Measurements from ENCODE around the gene SIGLEC6. TPM values are rescaled to one million over a fixed set of nuclear protein-coding genes. Genes with fewer than 3 reads are reported as not detected.

The SIGLEC6 gene
- total RNA-seq, 2 experiments from 2014 or later: 0.15 to 0.48 TPM

DNA sequence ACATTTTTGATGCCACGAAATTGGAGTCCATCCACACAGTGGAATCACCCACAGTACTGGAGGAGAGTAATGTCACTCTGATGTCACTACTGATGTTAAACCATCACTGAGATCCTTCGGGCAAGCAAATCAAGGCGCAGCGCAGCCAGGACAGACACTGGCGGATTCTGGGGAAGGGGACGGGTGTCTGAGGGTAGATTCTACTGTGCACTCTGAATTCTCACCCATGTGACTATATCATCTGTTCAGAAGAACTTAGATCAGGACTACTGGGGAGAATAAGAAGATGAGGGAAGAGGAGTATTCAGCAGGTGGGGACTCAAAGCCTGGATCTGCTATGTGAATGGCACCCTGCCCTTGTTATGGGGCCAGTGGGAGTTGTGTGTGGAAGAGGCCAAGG, 12.6 kb upstream of the SIGLEC6 start:
- no peaks in the 10 kb centered on the region for H3K9me3 Mint-ChIP-seq
- CTCF ChIA-PET: no interaction called here

DNA sequence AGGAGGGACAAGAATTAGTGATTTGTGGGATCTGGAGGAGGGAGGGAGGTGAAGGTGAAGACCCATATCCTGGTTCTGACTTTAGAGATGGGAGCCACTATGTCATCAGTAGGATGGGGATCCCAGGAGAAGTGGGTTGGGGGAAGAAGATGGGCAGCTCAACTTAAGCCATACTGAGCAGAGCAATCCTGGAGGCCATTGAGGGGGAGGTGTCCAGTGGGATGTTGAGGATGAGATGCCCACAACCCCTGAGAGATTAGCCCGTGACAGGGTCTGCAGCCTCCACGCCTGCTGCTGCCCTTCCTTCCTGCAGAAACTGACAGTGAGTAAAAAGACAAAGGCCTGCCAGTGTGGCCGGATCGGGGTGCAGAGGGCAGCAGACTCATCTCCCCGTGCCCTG, 11.2 kb upstream of the SIGLEC6 start:
- Mint-ChIP-seq H3K36me3 (ENCODE audit: low read depth) (no peaks in the 10 kb centered on the region), H3K27ac (no peak overlapping the region), H3K9me3 (no peaks in the 10 kb centered on the region), H3K4me1 (peaks cover 21% of the 10 kb centered on the region), H3K4me3 (no peak overlapping the region), H3K27me3 (peaks cover 35% of the 10 kb centered on the region)
- ChIA-PET POLR2A (no interaction called here), CTCF (no interaction called here)
- DNase-seq: no peak

More for the DNA sequence above, 12.6 kb upstream of the SIGLEC6 start:
- Mint-ChIP-seq H3K36me3 (ENCODE audit: low read depth) (no peaks in the 10 kb centered on the region), H3K4me3 (no peak overlapping the region), H3K4me1 (peaks cover 32% of the 10 kb centered on the region), H3K27me3 (peaks cover 32% of the 10 kb centered on the region), H3K27ac (no peak overlapping the region)
- DNase-seq: no peak
- POLR2A ChIA-PET: no interaction called here

- ChIA-PET CTCF (no interaction called here), POLR2A (no interaction called here)
- no peak for DNase-seq
Measured at GRCh38 chr19:51541458-51542357, 10.2 kb upstream of the SIGLEC6 start.

DNA sequence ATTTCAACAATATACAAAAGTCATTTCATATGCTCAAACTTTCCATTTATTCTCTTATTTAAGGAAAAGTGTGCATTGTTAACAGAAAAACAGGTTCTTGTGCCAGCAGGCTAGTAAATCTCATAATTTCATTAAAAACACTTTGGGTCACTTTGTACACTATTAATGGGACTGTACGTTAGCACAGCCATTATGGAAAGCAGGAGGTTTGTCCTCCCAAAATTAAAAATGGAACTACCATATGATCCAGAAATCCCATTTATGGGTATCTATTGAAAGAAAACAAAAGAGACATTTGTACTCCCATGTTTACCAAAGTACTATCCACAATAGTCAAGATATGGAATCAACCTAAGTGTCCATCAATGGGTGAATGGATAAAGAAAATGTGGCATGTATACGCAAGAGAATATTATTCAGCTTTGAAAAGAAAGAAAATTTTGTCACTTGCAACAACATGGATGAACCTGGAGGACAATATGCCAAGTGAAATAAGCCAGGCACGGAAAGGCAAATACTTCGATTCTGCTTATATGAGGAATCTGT, 8.4 kb upstream of the SIGLEC6 start:
- Mint-ChIP-seq H3K9me3 (no peaks in the 10 kb centered on the region), H3K27ac (no peak overlapping the region), H3K4me1 (no peaks in the 10 kb centered on the region), H3K4me3 (no peak overlapping the region), H3K36me3 (ENCODE audit: low read depth) (no peaks in the 10 kb centered on the region), H3K27me3 (peaks cover 53% of the 10 kb centered on the region)
- no peak for DNase-seq
- ChIA-PET POLR2A (interaction anchor here (0.9 kb wide), 1 partner anchor 66 kb away, joined by 3 read pairs; no protein-coding TSS in a partner anchor), CTCF (no interaction called here)

More at GRCh38 chr19:51541458-51542357, 10.2 kb upstream of the SIGLEC6 start:
- Mint-ChIP-seq H3K9me3 (no peaks in the 10 kb centered on the region), H3K27ac (no peak overlapping the region), H3K36me3 (ENCODE audit: low read depth) (no peaks in the 10 kb centered on the region), H3K4me3 (no peak overlapping the region), H3K27me3 (peaks cover 38% of the 10 kb centered on the region), H3K4me1 (peaks cover 11% of the 10 kb centered on the region)

GRCh38 chr19:51535535-51535934, 4.1 kb upstream of the SIGLEC6 start:
- Mint-ChIP-seq H3K4me1 (peaks cover 8% of the 10 kb centered on the region), H3K27ac (no peak overlapping the region), H3K9me3 (no peaks in the 10 kb centered on the region), H3K4me3 (no peak overlapping the region), H3K36me3 (ENCODE audit: low read depth) (no peaks in the 10 kb centered on the region), H3K27me3 (peaks cover 62% of the 10 kb centered on the region)
- DNase-seq: no peak
- CTCF ChIA-PET: no interaction called here
- POLR2A ChIA-PET: no interaction called here

GRCh38 chr19:51530616-51531015, 854 bp downstream of the SIGLEC6 start:
- Mint-ChIP-seq H3K36me3 (ENCODE audit: low read depth) (no peaks in the 10 kb centered on the region), H3K27me3 (peaks cover 57% of the 10 kb centered on the region), H3K4me1 (peaks cover 8% of the 10 kb centered on the region), H3K9me3 (no peaks in the 10 kb centered on the region), H3K27ac (no peak overlapping the region), H3K4me3 (no peak overlapping the region)
- ChIA-PET POLR2A (no interaction called here), CTCF (no interaction called here)
- no peak for DNase-seq

GRCh38 chr19:51529301-51529700, 2.2 kb downstream of the SIGLEC6 start:
- ChIA-PET CTCF (interaction anchor here (1.4 kb wide), 2 partner anchors 14 to 15 kb away, joined by 3 to 4 read pairs; no protein-coding TSS in a partner anchor), POLR2A (no interaction called here)
- H3K27me3 Mint-ChIP-seq: peaks cover 47% of the 10 kb centered on the region
- DNase-seq: no peak
- no peak overlapping the region for H3K4me3 Mint-ChIP-seq
- no peak overlapping the region for H3K27ac Mint-ChIP-seq
- no peaks in the 10 kb centered on the region for H3K9me3 Mint-ChIP-seq
- peaks cover 8% of the 10 kb centered on the region for H3K4me1 Mint-ChIP-seq
- no peaks in the 10 kb centered on the region for H3K36me3 Mint-ChIP-seq (ENCODE audit: low read depth)

- H3K4me3 Mint-ChIP-seq: no peak overlapping the region
- no peaks in the 10 kb centered on the region for H3K9me3 Mint-ChIP-seq
- ChIA-PET CTCF (no interaction called here), POLR2A (no interaction called here)
- H3K36me3 Mint-ChIP-seq (ENCODE audit: low read depth): no peaks in the 10 kb centered on the region
- H3K27ac Mint-ChIP-seq: no peak overlapping the region
- H3K27me3 Mint-ChIP-seq: peaks cover 40% of the 10 kb centered on the region
- no peak for DNase-seq
- H3K4me1 Mint-ChIP-seq: no peaks in the 10 kb centered on the region
Measured at GRCh38 chr19:51525651-51526050, 5.8 kb downstream of the SIGLEC6 start.

DNA sequence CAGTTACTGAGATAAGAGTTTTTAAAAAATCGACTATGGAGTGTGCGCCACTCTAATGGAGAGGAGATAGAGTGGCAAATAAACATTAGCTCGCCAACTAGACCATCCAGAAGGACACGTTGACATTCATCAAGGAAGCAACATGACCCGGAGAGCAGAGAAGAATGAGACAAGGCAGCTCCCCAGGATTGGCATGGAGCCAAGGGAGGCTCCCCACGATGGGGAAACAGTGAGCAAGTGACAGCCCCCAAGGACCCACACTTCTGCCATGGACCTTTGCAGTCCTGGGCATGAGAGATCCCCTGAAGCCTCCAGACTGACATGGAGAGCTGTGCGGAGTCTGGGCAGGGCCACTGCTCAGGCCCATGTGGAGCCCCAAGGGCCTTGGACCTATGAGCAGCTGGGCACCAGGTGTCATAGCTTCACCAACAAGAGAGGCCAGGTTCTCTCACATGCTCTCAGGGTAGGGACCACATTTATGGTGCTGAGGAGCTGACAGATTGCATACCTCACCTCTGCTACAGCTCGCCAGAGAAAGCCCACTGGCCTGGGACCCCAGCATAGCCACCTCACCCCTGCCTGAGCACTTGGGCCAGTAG, 6.7 kb downstream of the SIGLEC6 start:
- no peaks in the 10 kb centered on the region for H3K36me3 Mint-ChIP-seq (ENCODE audit: low read depth)
- H3K27me3 Mint-ChIP-seq: peaks cover 39% of the 10 kb centered on the region
- no peak for DNase-seq
- no peak overlapping the region for H3K4me3 Mint-ChIP-seq
- H3K4me1 Mint-ChIP-seq: no peaks in the 10 kb centered on the region
- ChIA-PET POLR2A (no interaction called here), CTCF (interaction anchor here (1.7 kb wide), 1 partner anchor 10 kb away, joined by 4 read pairs; no protein-coding TSS in a partner anchor)
- no peak overlapping the region for H3K27ac Mint-ChIP-seq
- H3K9me3 Mint-ChIP-seq: no peaks in the 10 kb centered on the region

- no peaks in the 10 kb centered on the region for H3K4me1 Mint-ChIP-seq
- no peak for DNase-seq
- H3K9me3 Mint-ChIP-seq: no peaks in the 10 kb centered on the region
- ChIA-PET POLR2A (no interaction called here), CTCF (no interaction called here)
- no peak overlapping the region for H3K27ac Mint-ChIP-seq
- H3K4me3 Mint-ChIP-seq: no peak overlapping the region
- H3K27me3 Mint-ChIP-seq: peaks cover 36% of the 10 kb centered on the region
- H3K36me3 Mint-ChIP-seq (ENCODE audit: low read depth): no peaks in the 10 kb centered on the region
Measured at GRCh38 chr19:51521781-51522180, 9.7 kb downstream of the SIGLEC6 start.

DNA sequence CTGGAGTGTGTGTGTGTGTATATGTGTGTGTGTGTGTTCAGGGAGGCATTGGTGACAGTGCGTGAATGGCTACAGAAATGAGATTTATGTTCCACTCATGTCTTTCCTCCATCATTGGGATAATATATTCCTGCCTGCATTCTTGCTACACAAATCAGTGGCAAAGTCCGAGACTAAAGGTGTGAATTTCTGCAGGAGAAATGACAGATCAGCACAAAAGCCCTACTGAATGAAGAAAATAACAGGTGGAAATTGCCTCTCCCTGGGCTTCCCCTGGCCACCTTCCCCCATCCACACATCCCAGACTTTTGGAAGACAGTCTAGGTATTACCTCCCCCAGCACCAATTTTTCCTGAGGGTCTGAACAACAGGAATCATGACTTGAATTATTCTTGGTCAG, 10.1 kb downstream of the SIGLEC6 start:
- Mint-ChIP-seq H3K27me3 (peaks cover 32% of the 10 kb centered on the region), H3K27ac (no peak overlapping the region), H3K9me3 (no peaks in the 10 kb centered on the region), H3K4me3 (no peak overlapping the region), H3K36me3 (ENCODE audit: low read depth) (no peaks in the 10 kb centered on the region), H3K4me1 (no peaks in the 10 kb centered on the region)
- DNase-seq: no peak
- POLR2A ChIA-PET: no interaction called here
- CTCF ChIA-PET: no interaction called here

DNA sequence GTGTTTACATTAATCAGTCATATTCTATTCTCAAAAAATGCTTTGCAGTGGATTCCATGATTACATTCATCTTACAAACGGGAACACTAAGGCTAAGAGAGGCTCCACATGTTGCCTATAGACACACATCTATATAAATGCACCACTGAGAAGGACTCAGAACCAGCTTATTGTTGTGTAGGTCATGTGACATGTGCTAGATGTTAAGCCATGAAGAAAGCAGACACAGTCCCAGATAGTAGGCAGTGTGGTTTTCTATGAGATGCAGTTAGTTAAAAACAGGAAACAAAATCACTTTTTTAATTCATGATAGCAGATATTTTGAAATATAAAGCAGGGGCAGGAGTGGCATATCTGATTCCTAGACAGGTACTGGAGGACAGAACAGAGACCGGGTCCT, 10.7 kb downstream of the SIGLEC6 start:
- ChIA-PET POLR2A (no interaction called here), CTCF (no interaction called here)
- Mint-ChIP-seq H3K36me3 (ENCODE audit: low read depth) (no peaks in the 10 kb centered on the region), H3K27me3 (peaks cover 30% of the 10 kb centered on the region), H3K27ac (no peak overlapping the region), H3K9me3 (no peaks in the 10 kb centered on the region), H3K4me1 (no peaks in the 10 kb centered on the region), H3K4me3 (no peak overlapping the region)
- no peak for DNase-seq

DNA sequence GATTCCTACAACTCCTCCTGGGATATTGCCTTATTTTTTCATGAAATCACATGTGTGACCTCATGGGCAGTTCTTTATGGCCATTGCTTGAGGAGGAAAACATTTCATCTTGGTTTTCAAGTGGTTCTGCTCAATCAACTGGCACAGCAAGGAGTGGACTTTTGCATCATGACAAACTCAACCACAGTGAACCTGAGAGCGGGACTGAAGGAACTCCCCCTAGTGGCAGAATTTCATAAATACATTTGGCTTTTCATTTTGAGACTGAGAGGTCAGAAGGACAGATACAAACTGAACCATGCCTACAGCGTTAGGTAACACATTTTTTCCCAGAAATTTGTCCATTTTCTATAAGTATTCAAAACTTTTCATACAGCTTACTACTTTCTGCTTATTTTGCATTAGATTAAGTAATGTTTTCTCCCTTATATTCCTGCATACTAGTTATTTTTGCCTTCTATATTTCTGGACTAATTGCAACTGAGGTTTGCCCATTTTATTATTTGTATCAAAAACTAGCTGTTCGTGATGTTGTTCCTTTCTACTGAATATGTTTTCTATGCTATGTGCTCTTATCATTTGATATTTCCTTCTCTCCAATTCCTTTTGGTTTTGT, 16.5 kb downstream of the SIGLEC6 start:
- Mint-ChIP-seq H3K27ac (no peak overlapping the region), H3K36me3 (ENCODE audit: low read depth) (no peaks in the 10 kb centered on the region), H3K27me3 (peaks cover 29% of the 10 kb centered on the region), H3K4me1 (peaks cover 7% of the 10 kb centered on the region), H3K9me3 (no peaks in the 10 kb centered on the region), H3K4me3 (no peak overlapping the region)
- POLR2A ChIA-PET: no interaction called here
- DNase-seq: no peak
- CTCF ChIA-PET: interaction anchor here (0.8 to 7.3 kb wide), 15 partner anchors 10 to 179 kb away, joined by 3 to 49 read pairs (median 4); partner anchors contain the start of gene SIGLEC10

Measured in activated CD4-positive, alpha-beta memory T cell treated with anti-CD3 and anti-CD28 coated beads, Interleukin-2, amount 10 ng/mL, durations not matched to agents 7 days and 5 days (primary cell).